GM23248 (cell line): ENCODE measurements around the gene CCL14. TPM values are rescaled to one million over a fixed set of nuclear protein-coding genes. Genes with fewer than 3 reads are reported as not detected.

Source experiments
- DNase-seq: peaks from one replicate; pipeline ENCODE4 v3.0.0-alpha.2; 2015
- H2AFZ ChIP-seq: fragments of 200-600 bp; sonication (generic); 2 replicates; pipeline ENCODE4 v1.6.1; 2016; ENCODE audit warnings: antibody characterized with exemption
- H3F3A ChIP-seq: fragments of 200-600 bp; sonication (generic); 2 replicates; pipeline ENCODE4 v1.6.1; 2016; ENCODE audit warnings: mild to moderate bottlenecking, antibody characterized with exemption, mixed run types; ENCODE audit not compliant: insufficient read depth
- H3K27ac ChIP-seq: fragments of 200-600 bp; sonication (generic); 2 replicates; pipeline ENCODE4 v1.5.1; 2016; ENCODE audit warnings: mild to moderate bottlenecking
- H3K27me3 ChIP-seq: fragments of 200-600 bp; sonication (generic); replicated peaks from 2 replicates; pipeline ENCODE4 v1.6.1; 2016; ENCODE audit warnings: mild to moderate bottlenecking; ENCODE audit not compliant: insufficient read depth
- H3K36me3 ChIP-seq: fragments of 200-600 bp; sonication (generic); 2 replicates; pipeline ENCODE4 v1.6.1; 2016; ENCODE audit warnings: low read depth, mild to moderate bottlenecking
- H3K4me1 ChIP-seq: fragments of 200-600 bp; sonication (generic); 2 replicates; pipeline ENCODE4 v1.6.1; 2016; ENCODE audit warnings: mild to moderate bottlenecking; ENCODE audit not compliant: insufficient read depth
- H3K4me2 ChIP-seq: fragments of 200-600 bp; sonication (generic); one replicate; pipeline ENCODE4 v1.6.1; 2016; ENCODE audit warnings: mild to moderate bottlenecking; ENCODE audit not compliant: unreplicated experiment
- H3K4me3 ChIP-seq: fragments of 200-600 bp; sonication (generic); 2 replicates; pipeline ENCODE4 v1.5.1; 2016; ENCODE audit warnings: mild to moderate bottlenecking
- H3K79me2 ChIP-seq: fragments of 200-600 bp; sonication (generic); 2 replicates; pipeline ENCODE4 v1.6.1; 2016; ENCODE audit warnings: mild to moderate bottlenecking; ENCODE audit not compliant: insufficient read depth
- H3K9ac ChIP-seq: fragments of 200-600 bp; sonication (generic); 2 replicates; pipeline ENCODE4 v1.6.1; 2016; ENCODE audit warnings: mild to moderate bottlenecking
- H3K9me2 ChIP-seq: fragments of 200-600 bp; sonication (generic); 2 replicates; pipeline ENCODE4 v1.6.1; 2016; ENCODE audit warnings: mixed run types, mild to moderate bottlenecking, moderate library complexity; ENCODE audit not compliant: insufficient read depth
- H3K9me3 ChIP-seq: fragments of 200-600 bp; sonication (generic); one replicate; pipeline ENCODE4 v1.6.1; 2017; ENCODE audit warnings: low read depth
- H4K20me1 ChIP-seq: fragments of 200-600 bp; sonication (generic); 2 replicates; pipeline ENCODE4 v1.6.0; 2016; ENCODE audit not compliant: insufficient read depth
- EZH2 ChIP-seq: fragments of 200-600 bp; sonication (generic); IDR thresholded peaks from 2 replicates; pipeline ENCODE4 v1.6.1; 2018; ENCODE audit warnings: antibody characterized with exemption, mild to moderate bottlenecking; ENCODE audit not compliant: insufficient read depth, poor library complexity, severe bottlenecking
- EZH2phosphoT487 ChIP-seq: fragments of 200-600 bp; sonication (generic); IDR thresholded peaks from 2 replicates; pipeline ENCODE4 v1.6.1; 2018; ENCODE audit warnings: antibody characterized with exemption, moderate library complexity, mild to moderate bottlenecking, low read depth; ENCODE audit not compliant: insufficient read depth
- WGBS, 2 experiments: methylation state at CpG; one replicate each; pipeline ENCODE4 v1.1.6; 2015 to 2017; ENCODE audit warnings: low lambda C conversion rate in 2 of 2, low coverage in 1 of 2; ENCODE audit errors: missing lambda C conversion rate in 2 of 2; 5-methylcytosine and 5-hydroxymethylcytosine counted together
- in situ Hi-C: fragments of 300-500 bp; cut with MboI; formaldehyde crosslinking; loops from 2 replicates; pipeline ENCODE4 v1.15.0; 2020
- polyA plus RNA-seq: library from polyadenylated mRNA; unstranded; fragments of >200 nt; fragmentation: Nextera tagmentation; extraction: Ambion mirVana; gene quantifications from 2 replicates; pipeline ENCODE4 v1.2.1, GENCODE V29; 2016
- total RNA-seq: library from RNA; depleted of rRNA; stranded (reverse); fragments of >200 nt; shearing (Covaris generic); gene quantifications from 2 replicates; pipeline ENCODE4 v1.2.3, GENCODE V29; 2014

CCL14 gene
- total and polyA plus RNA-seq, 2 experiments from 2014 or later = not detected

- Histone ChIP-seq H3K4me3 (no peak overlapping the region), H3K4me2 (no peak overlapping the region), H2AFZ (no peak overlapping the region), H3K27ac (no peak overlapping the region), H3K36me3 (no peaks in the 10 kb centered on the region), H3K4me1 (no peaks in the 10 kb centered on the region), H3K27me3 (peaks cover 21% of the 10 kb centered on the region; the same call in 1 of the 2 replicates), H4K20me1 (no peaks in the 10 kb centered on the region), H3K9me3 (no peaks in the 10 kb centered on the region), H3K9ac (no peak overlapping the region), H3K79me2 (no peaks in the 10 kb centered on the region), H3F3A (no peaks in the 10 kb centered on the region), H3K9me2 (no peaks in the 10 kb centered on the region)
- in situ Hi-C loops = loop anchor here (25.0 kb wide), 1 partner anchor 494 kb away; no protein-coding TSS in a partner anchor
- TF ChIP-seq EZH2phosphoT487 = no peak
- no peak for TF ChIP-seq EZH2
- WGBS, 2 experiments = 42% methylated on average over 10 of the region's 10 CpGs
- no peak for DNase-seq
These were observed 17.9 kb downstream of the CCL14 start for GRCh38 chr17:35968520-35969054.

- in situ Hi-C loops = loop anchor here (25.0 kb wide), 1 partner anchor 497 kb away; no protein-coding TSS in a partner anchor
- Histone ChIP-seq H3K27ac (no peak overlapping the region), H3K4me1 (no peaks in the 10 kb centered on the region), H3F3A (no peaks in the 10 kb centered on the region), H3K36me3 (no peaks in the 10 kb centered on the region), H4K20me1 (no peaks in the 10 kb centered on the region), H3K4me3 (no peak overlapping the region), H3K27me3 (peaks cover 11% of the 10 kb centered on the region; the same call in 1 of the 2 replicates), H3K9ac (no peak overlapping the region), H3K9me2 (no peaks in the 10 kb centered on the region), H3K4me2 (no peak overlapping the region), H3K79me2 (no peaks in the 10 kb centered on the region), H3K9me3 (no peaks in the 10 kb centered on the region), H2AFZ (no peak overlapping the region)
- TF ChIP-seq EZH2phosphoT487 (no peak), EZH2 (no peak)
- WGBS, 2 experiments = 64% methylated on average over 7 of the region's 7 CpGs
- DNase-seq = no peak
These were observed 21.3 kb downstream of the CCL14 start for GRCh38 chr17:35965272-35965671.

- no peak overlapping the region for H2AFZ ChIP-seq
- in situ Hi-C loops = loop anchor here (25.0 kb wide), 1 partner anchor 499 kb away; no protein-coding TSS in a partner anchor
- no peaks in the 10 kb centered on the region for H3K9me3 ChIP-seq
- H3K9me2 ChIP-seq = no peaks in the 10 kb centered on the region
- TF ChIP-seq EZH2phosphoT487 (no peak), EZH2 (no peak)
- H3F3A ChIP-seq = no peaks in the 10 kb centered on the region
- no peaks in the 10 kb centered on the region for H3K4me1 ChIP-seq
- H4K20me1 ChIP-seq = no peaks in the 10 kb centered on the region
- no peaks in the 10 kb centered on the region for H3K79me2 ChIP-seq
- no peak overlapping the region for H3K27ac ChIP-seq
- no peak overlapping the region for H3K4me2 ChIP-seq
- no peak for DNase-seq
- H3K9ac ChIP-seq = no peak overlapping the region
- no peak overlapping the region for H3K4me3 ChIP-seq
- H3K36me3 ChIP-seq = no peaks in the 10 kb centered on the region
- 71 to 74% methylated on average over 6 of the region's 6 CpGs for WGBS, 2 experiments
- peaks cover 13% of the 10 kb centered on the region; the same call in 1 of the 2 replicates for H3K27me3 ChIP-seq
These were observed 22.9 kb downstream of the CCL14 start for GRCh38 chr17:35963663-35964062.

GRCh38 chr17:35953720-35954119, 32.8 kb downstream of the CCL14 start:
- H3K4me1 ChIP-seq = no peaks in the 10 kb centered on the region
- no peaks in the 10 kb centered on the region for H4K20me1 ChIP-seq
- DNase-seq = no peak
- peaks cover 12% of the 10 kb centered on the region; the same call in 1 of the 2 replicates for H3K27me3 ChIP-seq
- H3K27ac ChIP-seq = no peak overlapping the region
- 35 to 40% methylated on average over 7 of the region's 7 CpGs for WGBS, 2 experiments
- H3K36me3 ChIP-seq = no peaks in the 10 kb centered on the region
- H3F3A ChIP-seq = no peaks in the 10 kb centered on the region
- H3K79me2 ChIP-seq = no peaks in the 10 kb centered on the region
- TF ChIP-seq EZH2phosphoT487 (no peak), EZH2 (no peak)
- no peak overlapping the region for H2AFZ ChIP-seq
- no peak overlapping the region for H3K9ac ChIP-seq
- no peak overlapping the region for H3K4me2 ChIP-seq
- no peak overlapping the region for H3K4me3 ChIP-seq
- in situ Hi-C loops = loop anchor here (25.0 kb wide), 1 partner anchor 509 kb away; no protein-coding TSS in a partner anchor
- H3K9me2 ChIP-seq = no peaks in the 10 kb centered on the region
- H3K9me3 ChIP-seq = no peaks in the 10 kb centered on the region
